ENCODE measurements around the gene SELENOV.

Gene SELENOV

GRCh38 chr19:39502640-39503417, 12.1 kb upstream of the SELENOV start (continued):
- no peak for TF ChIP-seq ZNF211 (tag by site-specific recombination; IDR thresholded peaks at IDR 0.05; ENCODE audit: low read depth)
- no peak for TF ChIP-seq ZBTB21 (tag by site-specific recombination; IDR thresholded peaks at IDR 0.05)
- TF ChIP-seq ZNF558 (tag by site-specific recombination; IDR thresholded peaks at IDR 0.05) = no peak
- no peak for TF ChIP-seq ZFP3 (tag by site-specific recombination; IDR thresholded peaks at IDR 0.05; ENCODE audit: low read depth)
- TF ChIP-seq ZFP69B (tag by site-specific recombination; IDR thresholded peaks at IDR 0.05) = peak; percentile 95
- no peak for TF ChIP-seq ZNF548 (tag by site-specific recombination; IDR thresholded peaks at IDR 0.05)
- TF ChIP-seq ZNF530 (tag by site-specific recombination; IDR thresholded peaks at IDR 0.05; ENCODE audit: low read depth) = no peak
- TF ChIP-seq ZNF585B (tag by site-specific recombination; IDR thresholded peaks at IDR 0.05) = 0 out of 2 replicates have a peak, but pooled peaks have one; percentile 1
- no peak for TF ChIP-seq ZNF544 (tag by site-specific recombination; IDR thresholded peaks at IDR 0.05)
- TF ChIP-seq ZNF184 (tag by site-specific recombination; IDR thresholded peaks at IDR 0.05) = peak; percentile 66; the same call in 1 of the 2 replicates
- TF ChIP-seq ZNF792 (tag by site-specific recombination; IDR thresholded peaks at IDR 0.05) = no peak

GRCh38 chr19:39506598-39506943, 8.4 kb upstream of the SELENOV start:
- H3K4me3 ChIP-seq (ENCODE audit: low read depth, low read length) = no peak overlapping the region
- CTCF ChIA-PET = interaction anchor here (0.6 to 3.1 kb wide), 3 partner anchors 26 to 95 kb away, joined by 4 to 25 read pairs (median 9); partner anchors contain the start of gene EID2B
- H3K27ac ChIP-seq (ENCODE audit: extremely low read depth, low read depth, low read length) = peak overlapping the region; percentile 58; the same call in 1 of the 2 replicates
- H3K4me1 ChIP-seq (ENCODE audit: control insufficient read depth, insufficient read depth, low read length) = peaks cover 10% of the 10 kb centered on the region
- POLR2A ChIA-PET = interaction anchor here (1.0 to 2.4 kb wide), 4 partner anchors 8 to 71 kb away, joined by 3 to 7 read pairs (median 6); partner anchors contain the start of genes DLL3, RPS16 and TIMM50
- peaks cover 0 to 9% of the 10 kb centered on the region in 2 experiments; a peak in 1 of 3 replicates for H3K36me3 ChIP-seq (ENCODE audit: control insufficient read depth in 2 of 2, insufficient read depth in 1 of 2, low read length in 2 of 2)
- H3K9me3 ChIP-seq (ENCODE audit: control insufficient read depth, insufficient read depth, low read depth, low read length) = peaks cover 6% of the 10 kb centered on the region
- TF ChIP-seq ZNF274 (IDR thresholded peaks at IDR 0.05; ENCODE audit: low read length) (no peak), ZNF274 (tag by site-specific recombination; IDR thresholded peaks at IDR 0.05; ENCODE audit: borderline replicate concordance) (0 out of 2 replicates have a peak, but pooled peaks have one; percentile 63), ZNF16 (tag by site-specific recombination; IDR thresholded peaks at IDR 0.05; ENCODE audit: low read depth) (no peak), ZNF266 (tag by site-specific recombination; IDR thresholded peaks at IDR 0.05; ENCODE audit: low read depth) (no peak), ZBTB44 (tag by site-specific recombination; IDR thresholded peaks at IDR 0.05) (no peak), ZNF658 (tag by site-specific recombination; IDR thresholded peaks at IDR 0.05) (no peak), BCL11B (tag by site-specific recombination; IDR thresholded peaks at IDR 0.05; ENCODE audit: low read depth) (0 out of 2 replicates have a peak, but pooled peaks have one; percentile 34), ZNF561 (tag by site-specific recombination; IDR thresholded peaks at IDR 0.05; ENCODE audit: borderline replicate concordance) (no peak), ZNF223 (tag by site-specific recombination; IDR thresholded peaks at IDR 0.05) (peak; percentile 82), ZNF623 (tag by site-specific recombination; IDR thresholded peaks at IDR 0.05) (no peak), KLF1 (tag by site-specific recombination; IDR thresholded peaks at IDR 0.05) (peak; percentile 15; the same call in 1 of the 2 replicates), PRDM2 (tag by site-specific recombination; IDR thresholded peaks at IDR 0.05; ENCODE audit: borderline replicate concordance) (0 out of 2 replicates have a peak, but pooled peaks have one; percentile 15), ZBTB1 (tag by site-specific recombination; IDR thresholded peaks at IDR 0.05) (no peak), ZNF148 (tag by site-specific recombination; IDR thresholded peaks at IDR 0.05; ENCODE audit: borderline replicate concordance) (no peak), ZNF121 (tag by site-specific recombination; IDR thresholded peaks at IDR 0.05) (no peak), ZSCAN16 (tag by site-specific recombination; IDR thresholded peaks at IDR 0.05) (peak; percentile 60; the same call in 1 of the 2 replicates), EGR2 (tag by site-specific recombination; IDR thresholded peaks at IDR 0.05; ENCODE audit: low read depth) (no peak), ZNF184 (tag by site-specific recombination; IDR thresholded peaks at IDR 0.05) (no peak)
